Muscle of arm (tissue), 12 donors: Measurements from ENCODE around the gene RAB3GAP2. TPM values are rescaled to one million over a fixed set of nuclear protein-coding genes. Genes with fewer than 3 reads are reported as not detected.
"Not testable (repeated sequence)": the region's sequence is repeated elsewhere in the genome, so short reads cannot be mapped to it uniquely, and the experiment has no call there.

Experiments used
- DNase-seq: peaks from one replicate; pipeline ENCODE4 v3.0.0-alpha.2; 2013
- polyA plus RNA-seq, 12 donors: library from polyadenylated mRNA; unstranded; fragments of 120-200 nt; gene quantifications; one replicate each; pipeline ENCODE4 v1.2.1, GENCODE V29; 2013; ENCODE audit not compliant: insufficient read length in 12 of 12

The RAB3GAP2 gene
- polyA plus RNA-seq, 12 donors = 14.9 to 28.2 (median 25.1) TPM; not detected in 1

DNA sequence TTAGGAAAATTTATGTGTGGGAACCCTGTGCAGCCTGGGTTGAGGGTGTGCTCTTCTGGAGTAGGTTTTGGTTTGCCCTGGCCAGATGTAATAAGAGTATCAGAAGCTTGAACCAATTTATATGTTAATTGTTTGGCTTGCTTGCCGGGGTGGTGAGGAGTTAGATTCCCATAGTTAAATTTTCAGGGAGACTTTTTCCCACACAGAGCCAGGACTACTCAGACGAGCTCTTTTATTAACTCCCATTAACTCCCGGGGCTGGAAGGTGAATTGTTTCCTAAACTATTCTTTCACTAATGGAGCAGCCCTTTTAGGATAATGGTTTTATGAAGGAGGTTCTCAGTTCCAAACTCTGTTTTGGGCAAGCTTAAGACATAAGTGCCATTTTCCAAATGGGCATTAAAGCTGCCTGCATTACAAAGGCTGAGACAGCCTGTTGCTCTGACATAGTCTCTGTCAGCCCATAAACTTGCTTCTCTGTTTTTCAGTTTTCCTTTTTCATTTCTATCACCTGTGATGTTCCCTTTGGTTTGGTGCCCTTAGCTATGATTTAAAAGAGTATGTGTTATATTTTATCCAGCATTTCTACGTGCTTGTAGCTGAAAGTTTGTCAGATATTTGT lies 18.0 kb upstream of the RAB3GAP2 start:
- no peak for DNase-seq

DNA sequence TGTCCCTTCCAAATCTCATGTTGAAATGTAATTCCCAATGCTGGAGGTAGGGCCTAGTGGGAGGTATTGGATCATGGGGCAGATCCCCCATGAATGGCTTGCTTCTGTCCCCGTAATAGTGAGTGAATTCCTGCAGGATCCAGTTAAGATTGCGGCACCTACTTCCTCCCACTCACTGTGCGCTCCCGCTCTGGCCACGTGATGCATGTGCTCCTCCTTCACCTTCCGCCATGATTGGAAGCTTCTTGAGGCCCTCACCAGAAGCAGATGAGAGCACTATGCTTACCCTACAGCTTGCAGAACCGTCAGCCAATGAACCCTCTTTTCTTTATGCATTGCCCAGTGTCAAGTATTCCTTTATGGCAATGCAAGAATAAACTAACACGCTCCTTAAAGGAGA lies 14.9 kb upstream of the RAB3GAP2 start:
- no peak for DNase-seq

DNA sequence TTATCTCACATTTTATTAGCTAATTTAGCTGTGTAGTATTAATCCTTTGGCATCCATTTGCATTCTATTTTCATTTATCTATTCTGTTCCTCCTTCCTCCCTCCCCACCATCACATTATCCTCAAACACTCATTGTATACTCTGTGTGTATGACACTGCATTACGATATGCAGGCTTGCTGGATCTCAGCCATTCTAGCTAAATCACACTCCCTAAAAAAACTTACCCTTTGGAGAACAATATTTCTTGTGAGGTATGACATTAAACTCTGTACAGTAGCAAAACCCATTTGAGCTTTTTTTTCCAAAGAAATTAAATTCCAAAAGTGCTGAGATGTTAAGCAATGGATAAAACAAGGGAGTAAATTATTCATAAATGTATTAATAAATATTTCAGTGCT lies 11.4 kb upstream of the RAB3GAP2 start:
- DNase-seq = no peak

DNA sequence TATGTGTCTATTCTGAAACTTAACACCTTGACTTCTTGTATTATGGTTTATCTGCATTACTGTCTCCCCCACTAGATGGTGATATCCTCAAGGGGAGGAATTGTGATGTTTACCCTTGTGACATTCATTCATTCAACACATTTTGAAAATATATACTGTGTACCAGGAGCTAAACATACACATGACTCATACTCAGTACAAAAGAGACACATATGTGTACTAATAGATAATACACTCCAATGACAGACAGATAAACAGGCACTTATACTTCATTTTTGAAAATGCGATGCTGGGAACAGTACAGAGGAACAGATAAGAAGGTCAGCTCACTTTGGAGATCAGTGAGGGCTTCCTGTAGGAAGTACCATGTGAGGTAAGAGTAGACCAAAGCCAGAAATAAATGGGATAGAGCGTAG lies 8.9 kb upstream of the RAB3GAP2 start:
- DNase-seq = no peak

DNA sequence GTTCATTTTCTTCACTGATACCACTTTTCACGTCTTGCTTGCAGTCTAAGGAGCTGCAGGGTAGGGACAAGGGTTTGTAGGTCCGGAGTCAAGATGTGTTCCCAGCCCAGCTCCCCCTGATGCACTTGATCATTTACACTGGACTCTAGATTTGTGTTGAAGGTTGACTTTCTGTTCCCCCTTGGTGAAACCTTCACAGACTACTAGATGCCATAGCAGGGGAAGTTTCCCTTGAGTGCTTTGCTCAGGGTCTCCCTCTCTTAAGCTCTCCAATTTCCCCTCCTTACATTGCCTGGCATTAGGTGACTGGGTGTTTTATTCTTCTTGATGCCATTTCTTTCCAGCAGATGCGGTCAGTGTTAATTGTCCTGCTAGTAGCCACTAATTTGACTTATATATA lies 8.0 kb upstream of the RAB3GAP2 start:
- DNase-seq = no peak

DNA sequence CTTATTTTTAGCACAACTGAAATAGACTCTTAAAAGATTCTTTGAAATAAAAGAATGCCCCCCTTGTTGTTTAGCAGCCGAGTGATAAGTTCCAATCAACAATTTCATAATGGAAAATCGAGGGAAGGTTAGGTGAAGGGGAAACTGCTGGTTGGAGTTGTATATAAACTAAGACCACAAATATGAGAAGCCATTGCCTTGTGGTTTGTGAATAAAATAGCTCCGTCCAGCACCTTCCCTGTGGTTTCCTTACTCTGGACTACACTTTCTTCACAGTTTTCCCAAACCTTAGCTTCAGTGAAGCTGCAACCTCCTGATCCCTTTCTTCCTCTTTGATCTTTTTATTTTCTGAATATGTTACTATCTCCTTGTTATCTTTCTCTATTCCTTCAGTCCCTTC lies 6.7 kb upstream of the RAB3GAP2 start:
- DNase-seq = no peak

DNA sequence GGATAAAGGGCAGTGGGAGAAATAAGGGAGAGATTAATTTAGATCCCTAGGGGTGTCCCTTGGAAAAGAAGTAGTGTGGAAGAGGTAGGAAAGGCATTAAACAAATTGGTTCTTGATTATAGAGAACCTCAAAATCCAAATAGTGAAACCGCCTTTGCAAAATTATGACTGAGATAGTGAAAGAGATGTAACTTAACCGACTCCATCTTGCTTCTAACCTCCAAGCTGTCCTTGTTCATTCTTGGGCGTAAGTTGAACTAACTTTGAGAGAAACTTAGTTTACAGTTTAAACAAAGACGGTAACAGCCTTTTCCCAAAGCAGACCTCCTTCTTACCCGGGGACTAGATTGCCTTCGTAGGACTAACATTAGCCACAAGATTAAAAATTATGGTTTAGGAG lies 3.2 kb upstream of the RAB3GAP2 start:
- DNase-seq = no peak

DNA sequence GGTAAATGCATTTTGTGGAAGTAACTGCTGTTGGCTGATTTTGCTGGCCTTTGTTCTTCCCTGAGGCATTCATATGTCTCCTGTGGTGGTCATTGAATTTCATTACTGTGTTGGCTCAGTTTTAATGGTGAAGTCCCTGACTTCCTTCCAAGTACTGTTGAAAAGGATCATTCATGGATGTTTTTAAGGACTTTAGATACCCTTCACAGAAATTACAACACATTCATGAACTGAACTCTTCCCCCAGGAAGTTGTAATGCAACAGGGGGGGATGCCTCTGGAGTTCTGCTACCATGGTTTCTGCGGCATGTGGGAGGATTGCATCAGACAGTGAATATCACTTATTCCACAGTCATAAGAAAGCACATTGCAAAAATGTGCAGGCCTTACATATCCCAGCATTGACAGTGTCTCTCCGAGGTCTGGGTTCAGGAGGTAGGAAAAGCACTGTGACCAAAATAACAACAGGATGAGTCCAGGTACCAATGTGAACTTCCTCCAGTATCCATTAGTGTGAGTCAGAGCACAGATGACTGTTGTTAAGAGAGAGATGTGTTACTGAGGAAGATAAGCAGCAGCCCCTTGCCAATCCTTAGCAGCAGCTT lies 2.1 kb upstream of the RAB3GAP2 start:
- no peak for DNase-seq

DNA sequence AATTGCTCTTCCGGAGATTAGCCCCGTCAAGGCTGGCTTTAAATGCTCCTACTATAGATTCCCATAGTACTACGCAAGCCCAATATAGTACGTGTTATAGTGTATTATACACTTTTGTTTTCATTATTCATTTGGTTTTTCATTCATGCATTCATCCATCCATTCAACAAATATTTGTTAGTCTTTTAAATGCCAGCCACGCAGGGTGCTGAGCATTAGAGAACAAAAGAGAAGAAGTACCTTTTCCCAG lies 513 bp upstream of the RAB3GAP2 start:
- DNase-seq = no peak

DNA sequence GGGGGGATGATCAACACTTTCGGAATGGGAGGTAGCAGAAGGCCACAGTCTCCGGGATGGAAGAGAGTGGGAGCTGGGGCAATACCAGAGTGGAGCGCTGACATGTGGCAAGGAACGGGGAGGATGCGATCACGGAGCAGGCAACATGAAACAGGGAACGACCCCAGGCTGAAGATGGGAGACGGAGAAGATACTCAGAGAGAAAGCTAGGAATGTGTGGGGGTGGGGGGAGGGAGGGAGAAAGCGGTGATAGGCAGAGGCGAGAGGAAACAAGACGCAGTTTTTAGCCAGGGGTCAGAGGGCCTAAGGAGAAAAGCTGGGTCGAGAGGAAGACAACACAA lies 577 bp downstream of the RAB3GAP2 start:
- no peak for DNase-seq

DNA sequence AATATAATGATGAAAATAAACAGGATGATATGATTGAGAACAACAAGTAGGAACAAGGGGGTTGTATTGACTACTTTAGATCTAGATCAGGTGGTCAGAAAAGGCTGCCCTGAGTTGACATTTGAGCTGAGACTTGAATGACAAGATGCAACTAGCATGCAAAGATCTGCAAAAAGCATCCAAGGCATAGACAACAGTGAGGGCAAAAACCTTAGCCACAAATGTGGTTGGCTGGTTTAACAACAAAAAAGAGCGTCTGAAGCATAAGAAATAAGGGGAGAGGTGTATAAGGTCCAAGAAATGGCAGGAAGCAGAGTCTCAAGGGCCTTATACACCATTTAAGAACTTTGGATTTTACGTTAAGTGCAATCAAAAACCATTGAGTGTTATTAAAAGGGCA lies 3.2 kb downstream of the RAB3GAP2 start:
- DNase-seq = no peak

DNA sequence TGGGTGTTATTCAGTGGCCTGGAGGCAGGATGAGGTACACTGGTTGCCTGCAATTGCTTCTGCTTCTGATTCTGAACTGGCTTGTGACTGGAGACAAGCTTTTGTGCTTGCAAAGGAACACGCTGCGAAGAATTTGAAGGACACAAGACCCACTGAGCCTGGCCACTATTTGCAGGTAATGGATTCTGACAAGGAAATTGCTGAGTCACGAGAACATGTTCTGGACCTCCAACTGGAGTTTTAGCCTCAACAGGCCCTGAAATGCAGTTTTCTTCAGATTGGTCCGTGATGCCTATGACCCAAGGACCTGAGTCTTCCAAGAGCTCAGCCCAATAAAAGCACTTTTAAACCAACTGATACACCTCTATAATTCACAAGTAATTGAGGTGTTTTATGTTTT lies 4.6 kb downstream of the RAB3GAP2 start:
- DNase-seq = no peak

DNA sequence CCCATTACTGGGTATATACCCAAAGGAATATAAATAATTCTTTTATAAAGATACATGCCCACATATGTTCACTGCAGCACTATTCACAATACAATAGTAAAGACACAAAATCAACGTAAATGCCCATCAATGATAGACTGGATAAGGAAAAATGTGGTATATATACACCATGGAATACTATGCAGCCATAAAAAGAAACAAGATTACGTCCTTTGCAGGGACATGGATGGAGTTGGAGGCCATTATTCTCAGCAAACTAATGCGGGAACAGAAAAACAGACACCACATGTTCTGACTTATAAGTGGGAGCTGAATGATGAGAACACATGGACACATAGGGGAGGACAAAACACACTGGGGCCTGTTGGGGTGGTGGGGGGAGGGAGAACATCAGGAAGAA lies 12.0 kb downstream of the RAB3GAP2 start:
- DNase-seq = not testable (repeated sequence)

DNA sequence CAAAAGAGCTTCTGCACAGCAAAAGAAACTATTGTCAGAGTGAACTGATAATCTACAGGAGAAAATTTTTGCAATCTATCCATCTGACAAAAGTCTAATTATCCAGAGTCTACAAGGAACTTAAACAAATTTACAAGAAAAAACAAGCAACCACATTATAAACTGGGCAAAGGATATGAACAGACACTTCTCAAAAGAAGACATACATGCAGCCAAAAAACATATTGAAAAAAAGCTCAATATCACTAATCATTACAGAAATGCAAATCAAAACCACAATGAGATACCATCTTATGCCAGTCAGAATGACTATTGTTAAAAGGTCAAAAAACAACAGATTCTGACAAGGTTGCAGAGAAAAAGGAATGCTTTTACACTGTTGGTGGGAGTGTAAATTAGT lies 12.5 kb downstream of the RAB3GAP2 start:
- not testable (repeated sequence) for DNase-seq

DNA sequence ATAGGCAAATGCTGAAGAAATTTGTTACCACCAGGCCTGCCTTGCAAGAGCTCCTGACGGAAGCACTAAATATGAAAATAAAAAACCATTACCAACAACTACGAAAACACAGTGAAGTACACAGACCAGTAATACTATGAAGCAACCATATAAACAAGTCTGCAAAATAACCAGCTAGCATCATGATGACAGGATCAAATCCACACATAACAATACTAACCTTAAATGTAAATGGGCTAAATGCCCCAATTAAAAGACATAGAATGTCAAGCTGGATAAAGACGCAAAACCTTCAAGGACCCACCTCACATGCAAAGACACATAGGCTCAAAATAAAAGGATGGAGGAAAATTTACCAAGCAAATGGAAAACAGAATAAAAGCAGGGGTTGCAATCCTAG lies 16.1 kb downstream of the RAB3GAP2 start:
- not testable (repeated sequence) for DNase-seq

DNA sequence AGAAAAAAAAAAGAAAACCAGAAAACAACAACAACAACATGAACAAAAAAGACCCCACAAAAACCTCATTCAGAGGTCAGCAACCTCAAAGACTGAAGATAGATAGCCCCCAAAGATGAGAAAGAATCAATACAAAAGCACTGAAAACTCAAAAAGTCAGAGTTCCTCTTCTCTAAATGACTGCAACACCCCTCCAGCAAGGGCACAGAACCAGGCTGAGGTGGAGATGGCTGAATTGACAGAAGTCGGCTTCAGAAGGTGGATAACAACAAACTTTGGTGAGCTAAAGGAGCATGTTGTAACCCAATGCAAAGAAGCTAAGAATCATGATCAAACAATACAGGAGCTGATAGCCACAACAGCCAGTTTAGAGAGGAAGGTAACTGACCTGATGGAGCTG lies 17.0 kb downstream of the RAB3GAP2 start:
- no peak for DNase-seq

DNA sequence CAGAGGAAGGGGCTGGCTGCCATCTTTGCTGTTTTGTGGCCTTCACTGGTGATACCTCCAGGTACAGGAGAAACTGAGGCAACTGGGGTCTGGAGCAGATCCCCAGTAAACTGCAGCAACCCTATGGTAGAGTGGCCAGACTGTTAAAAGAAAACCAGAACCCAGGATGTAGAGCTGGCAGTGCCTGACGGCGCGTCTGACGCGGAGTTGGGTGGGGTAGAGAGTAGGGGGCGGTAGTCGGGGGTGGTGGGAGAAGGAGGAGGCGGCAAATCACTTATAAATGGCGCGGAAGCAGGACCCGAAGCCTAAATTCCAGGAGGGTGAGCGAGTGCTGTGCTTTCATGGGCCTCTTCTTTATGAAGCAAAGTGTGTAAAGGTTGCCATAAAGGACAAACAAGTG lies 19.0 kb downstream of the RAB3GAP2 start:
- DNase-seq = not testable (repeated sequence)

DNA sequence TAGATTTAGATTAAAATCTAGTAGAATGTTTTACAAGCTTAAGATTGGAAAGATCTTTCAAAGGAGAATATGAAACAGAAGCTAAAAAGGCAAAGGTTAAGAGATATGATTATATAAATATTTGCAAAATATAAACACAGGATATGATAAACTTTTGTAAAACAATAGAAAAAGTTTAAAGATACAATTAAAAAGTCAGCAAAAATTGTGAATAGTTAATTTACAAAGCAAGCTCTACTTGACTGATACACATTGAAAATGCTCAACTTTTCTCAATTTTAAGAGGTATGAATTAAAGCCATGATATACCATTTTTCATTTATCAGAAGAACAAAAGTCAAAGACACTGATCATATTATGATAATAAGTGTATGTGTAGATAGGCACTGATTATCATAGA lies 21.0 kb downstream of the RAB3GAP2 start:
- DNase-seq = no peak

DNA sequence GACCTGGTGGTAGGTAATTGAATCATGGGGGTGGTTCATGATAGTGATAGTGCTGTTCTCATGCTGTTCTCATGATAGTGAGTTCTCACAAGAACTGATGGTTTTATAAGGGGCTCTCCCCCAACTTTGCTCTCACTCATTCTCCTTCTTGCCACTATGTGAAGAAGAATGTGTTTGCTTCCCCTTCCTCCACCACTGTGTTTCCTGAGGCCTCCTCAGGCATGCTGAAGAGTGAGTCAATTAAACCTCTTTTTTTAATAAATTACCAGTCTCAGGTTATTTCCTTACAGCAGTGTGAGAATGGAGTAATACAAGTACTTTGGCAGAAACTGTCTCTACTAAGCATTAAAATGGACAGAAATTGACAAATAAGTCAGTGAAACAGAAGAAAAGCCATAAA lies 21.6 kb downstream of the RAB3GAP2 start:
- no peak for DNase-seq

DNA sequence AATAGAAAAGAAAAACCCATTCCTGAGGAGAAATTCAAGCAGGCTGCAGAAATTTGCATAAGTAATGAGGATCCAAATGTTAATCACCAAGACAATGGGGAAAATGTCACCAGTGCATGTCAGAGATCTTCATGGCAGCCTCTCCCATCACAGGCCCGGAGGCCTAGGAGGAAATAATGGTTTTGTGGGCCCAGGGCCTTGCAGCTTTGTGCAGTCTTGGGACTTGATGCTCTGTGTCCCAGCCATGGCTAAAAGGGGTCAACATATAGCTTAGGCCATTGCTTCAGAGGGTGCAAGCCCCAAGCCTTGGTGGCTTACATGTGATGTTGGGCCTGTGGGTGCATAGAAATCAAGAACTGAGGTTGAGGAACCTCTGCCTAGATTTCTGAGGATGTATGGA lies 22.7 kb downstream of the RAB3GAP2 start:
- DNase-seq = no peak

DNA sequence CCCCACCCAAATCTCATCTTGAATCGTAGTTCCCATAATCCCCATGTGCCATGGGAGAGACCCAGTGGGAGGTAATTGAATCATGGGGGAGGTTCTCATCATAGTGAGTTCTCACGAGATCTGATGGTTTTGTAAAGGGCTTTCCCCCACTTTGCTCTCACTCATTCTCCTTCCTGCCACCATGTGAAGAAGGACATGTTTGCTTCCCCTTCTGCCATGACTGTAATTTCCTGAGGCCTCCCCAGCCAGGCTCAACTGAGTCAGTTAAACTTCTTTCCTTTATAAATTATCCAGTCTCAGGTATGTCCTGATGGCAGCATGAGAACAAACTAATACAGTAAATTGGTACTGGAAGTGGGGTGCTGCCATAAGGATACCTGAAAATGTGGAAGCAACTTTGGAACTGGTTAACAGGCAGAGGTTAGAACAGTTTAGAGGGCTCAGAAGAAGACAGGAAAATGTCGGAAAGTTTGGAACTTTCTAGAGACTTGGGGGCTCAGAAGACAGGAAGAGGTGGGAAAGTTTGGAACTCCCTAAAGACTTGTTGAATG lies 23.5 kb downstream of the RAB3GAP2 start:
- DNase-seq = not testable (repeated sequence)

DNA sequence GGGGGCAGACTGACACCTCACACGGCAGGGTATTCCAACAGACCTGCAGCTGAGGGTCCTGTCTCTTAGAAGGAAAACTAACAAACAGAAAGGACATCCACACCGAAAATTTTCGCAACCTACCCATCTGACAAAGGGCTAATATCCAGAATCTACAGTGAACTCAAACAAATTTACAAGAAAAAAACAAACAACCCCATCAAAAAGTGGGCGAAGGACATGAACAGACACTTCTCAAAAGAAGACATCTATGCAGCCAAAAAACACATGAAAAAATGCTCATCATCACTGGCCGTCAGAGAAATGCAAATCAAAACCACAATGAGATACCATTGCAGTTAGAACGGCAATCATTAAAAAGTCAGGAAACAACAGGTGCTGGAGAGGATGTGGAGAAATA lies 26.4 kb downstream of the RAB3GAP2 start:
- not testable (repeated sequence) for DNase-seq

DNA sequence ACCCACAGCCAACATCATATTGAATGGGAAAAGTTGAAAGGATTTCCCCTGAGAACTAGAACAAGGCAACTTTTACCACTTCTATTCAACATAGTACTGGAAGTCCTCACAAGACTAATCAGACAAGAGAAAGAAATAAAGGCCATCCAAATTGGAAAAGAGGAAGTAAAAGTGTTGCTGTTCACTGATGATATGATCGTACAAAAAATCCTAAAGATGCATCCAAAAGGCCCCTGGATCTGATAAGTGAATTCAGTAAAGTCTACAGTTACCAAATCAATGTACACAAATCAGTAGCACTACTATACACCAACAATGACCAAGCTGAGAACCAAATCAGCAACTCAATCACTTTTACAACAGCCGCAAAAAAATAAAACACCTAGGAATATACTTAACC lies 28.3 kb downstream of the RAB3GAP2 start:
- no peak for DNase-seq

DNA sequence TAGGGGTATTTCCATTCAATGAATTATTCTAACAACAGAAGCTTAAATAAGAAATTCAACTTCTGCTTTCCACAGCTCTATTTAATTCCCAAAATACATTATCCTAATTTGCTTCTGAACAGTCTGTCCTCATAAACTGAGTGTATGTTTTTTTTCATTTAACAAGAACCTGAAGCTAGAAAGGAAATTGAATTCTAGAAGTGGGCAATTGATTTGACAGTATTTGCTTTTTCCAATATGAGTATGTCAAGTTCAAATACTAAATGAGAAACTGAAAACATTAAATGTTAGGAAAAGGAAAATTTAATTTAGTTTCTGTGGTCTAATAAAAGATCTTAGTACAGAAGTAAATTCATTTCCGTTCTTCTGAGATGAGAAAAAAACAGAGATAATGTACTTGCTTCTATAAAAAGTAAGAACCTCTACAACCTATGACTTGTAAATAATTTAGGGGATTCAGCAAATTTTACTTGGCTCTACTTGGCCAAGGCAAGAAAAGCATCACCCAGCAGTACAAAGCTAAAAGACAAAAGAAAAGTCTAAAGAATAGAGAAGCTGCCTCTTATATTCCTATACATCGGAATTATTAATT lies 31.1 kb downstream of the RAB3GAP2 start:
- DNase-seq = no peak
